ENCODE results near the gene KCNJ1. TPM values are rescaled to one million over a fixed set of nuclear protein-coding genes. Genes with fewer than 3 reads are reported as not detected.

Gene KCNJ1
- polyA plus RNA-seq, 2 donors = 0.07 to 0.10 TPM

GRCh38 chr11:128856241-128856640, 10.9 kb downstream of the KCNJ1 start:
- H3K27me3 ChIP-seq (ENCODE audit: control insufficient read depth in 1 of 2, insufficient read depth in 2 of 2, low read length in 2 of 2) = no peaks in the 10 kb centered on the region
- WGBS, 2 donors = 91 to 92% methylated on average over 6 of the region's 6 CpGs
- H3K9me3 ChIP-seq (ENCODE audit: control insufficient read depth in 2 of 2, insufficient read depth in 1 of 2, low read depth in 1 of 2, low read length in 1 of 2) = no peaks in the 10 kb centered on the region
- no peaks in the 10 kb centered on the region for H3K4me1 ChIP-seq (ENCODE audit: control insufficient read depth in 2 of 2, insufficient read depth in 2 of 2, low read length in 1 of 2)
- no peak overlapping the region for H3K27ac ChIP-seq (ENCODE audit: low read depth in 2 of 2, low read length in 1 of 2)
- no peak overlapping the region for H3K4me3 ChIP-seq (ENCODE audit: low read depth in 1 of 2, low read length in 2 of 2)
- no peaks in the 10 kb centered on the region for H3K36me3 ChIP-seq (ENCODE audit: control insufficient read depth in 2 of 2, insufficient read depth in 2 of 2, low read length in 1 of 2)

- Histone ChIP-seq H3K36me3 (ENCODE audit: control insufficient read depth in 2 of 2, insufficient read depth in 2 of 2, low read length in 1 of 2) (no peaks in the 10 kb centered on the region), H3K9me3 (ENCODE audit: control insufficient read depth in 2 of 2, insufficient read depth in 1 of 2, low read depth in 1 of 2, low read length in 1 of 2) (no peaks in the 10 kb centered on the region), H3K27me3 (ENCODE audit: control insufficient read depth in 1 of 2, insufficient read depth in 2 of 2, low read length in 2 of 2) (no peaks in the 10 kb centered on the region), H3K4me3 (ENCODE audit: low read depth in 1 of 2, low read length in 2 of 2) (no peak overlapping the region), H3K27ac (ENCODE audit: low read depth in 2 of 2, low read length in 1 of 2) (no peak overlapping the region), H3K4me1 (ENCODE audit: control insufficient read depth in 2 of 2, insufficient read depth in 2 of 2, low read length in 1 of 2) (no peaks in the 10 kb centered on the region)
- 60 to 64% methylated on average over 7 of the region's 7 CpGs for WGBS, 2 donors
These were observed 12.3 kb downstream of the KCNJ1 start for GRCh38 chr11:128854841-128855240.

GRCh38 chr11:128853559-128853958, 13.5 kb downstream of the KCNJ1 start:
- Histone ChIP-seq H3K27me3 (ENCODE audit: control insufficient read depth in 1 of 2, insufficient read depth in 2 of 2, low read length in 2 of 2) (no peaks in the 10 kb centered on the region), H3K27ac (ENCODE audit: low read depth in 2 of 2, low read length in 1 of 2) (no peak overlapping the region), H3K9me3 (ENCODE audit: control insufficient read depth in 2 of 2, insufficient read depth in 1 of 2, low read depth in 1 of 2, low read length in 1 of 2) (no peaks in the 10 kb centered on the region), H3K4me3 (ENCODE audit: low read depth in 1 of 2, low read length in 2 of 2) (no peak overlapping the region), H3K36me3 (ENCODE audit: control insufficient read depth in 2 of 2, insufficient read depth in 2 of 2, low read length in 1 of 2) (no peaks in the 10 kb centered on the region), H3K4me1 (ENCODE audit: control insufficient read depth in 2 of 2, insufficient read depth in 2 of 2, low read length in 1 of 2) (no peaks in the 10 kb centered on the region)
- 82 to 87% methylated on average over 6 of the region's 6 CpGs for WGBS, 2 donors

- Histone ChIP-seq H3K27me3 (ENCODE audit: control insufficient read depth in 1 of 2, insufficient read depth in 2 of 2, low read length in 2 of 2) (no peaks in the 10 kb centered on the region), H3K36me3 (ENCODE audit: control insufficient read depth in 2 of 2, insufficient read depth in 2 of 2, low read length in 1 of 2) (no peaks in the 10 kb centered on the region), H3K4me1 (ENCODE audit: control insufficient read depth in 2 of 2, insufficient read depth in 2 of 2, low read length in 1 of 2) (no peaks in the 10 kb centered on the region), H3K4me3 (ENCODE audit: low read depth in 1 of 2, low read length in 2 of 2) (no peak overlapping the region), H3K27ac (ENCODE audit: low read depth in 2 of 2, low read length in 1 of 2) (no peak overlapping the region), H3K9me3 (ENCODE audit: control insufficient read depth in 2 of 2, insufficient read depth in 1 of 2, low read depth in 1 of 2, low read length in 1 of 2) (no peaks in the 10 kb centered on the region)
- 82 to 87% methylated on average over 13 of the region's 13 CpGs for WGBS, 2 donors
These were observed 14.6 kb downstream of the KCNJ1 start for GRCh38 chr11:128852327-128853023.

GRCh38 chr11:128848815-128849455, 18.2 kb downstream of the KCNJ1 start:
- Histone ChIP-seq H3K27ac (ENCODE audit: low read depth in 2 of 2, low read length in 1 of 2) (no peak overlapping the region), H3K9me3 (ENCODE audit: control insufficient read depth in 2 of 2, insufficient read depth in 1 of 2, low read depth in 1 of 2, low read length in 1 of 2) (no peaks in the 10 kb centered on the region), H3K4me1 (ENCODE audit: control insufficient read depth in 2 of 2, insufficient read depth in 2 of 2, low read length in 1 of 2) (no peaks in the 10 kb centered on the region), H3K27me3 (ENCODE audit: control insufficient read depth in 1 of 2, insufficient read depth in 2 of 2, low read length in 2 of 2) (no peaks in the 10 kb centered on the region), H3K36me3 (ENCODE audit: control insufficient read depth in 2 of 2, insufficient read depth in 2 of 2, low read length in 1 of 2) (no peaks in the 10 kb centered on the region), H3K4me3 (ENCODE audit: low read depth in 1 of 2, low read length in 2 of 2) (no peak overlapping the region)
- 43 to 44% methylated on average over 10 of the region's 10 CpGs for WGBS, 2 donors

GRCh38 chr11:128846985-128847384, 20.1 kb downstream of the KCNJ1 start:
- Histone ChIP-seq H3K36me3 (ENCODE audit: control insufficient read depth in 2 of 2, insufficient read depth in 2 of 2, low read length in 1 of 2) (no peaks in the 10 kb centered on the region), H3K4me1 (ENCODE audit: control insufficient read depth in 2 of 2, insufficient read depth in 2 of 2, low read length in 1 of 2) (no peaks in the 10 kb centered on the region), H3K9me3 (ENCODE audit: control insufficient read depth in 2 of 2, insufficient read depth in 1 of 2, low read depth in 1 of 2, low read length in 1 of 2) (no peaks in the 10 kb centered on the region), H3K27me3 (ENCODE audit: control insufficient read depth in 1 of 2, insufficient read depth in 2 of 2, low read length in 2 of 2) (peaks cover 0 to 3% of the 10 kb centered on the region in 2 donors), H3K4me3 (ENCODE audit: low read depth in 1 of 2, low read length in 2 of 2) (no peak overlapping the region), H3K27ac (ENCODE audit: low read depth in 2 of 2, low read length in 1 of 2) (no peak overlapping the region)
- WGBS, 2 donors = 85 to 86% methylated on average over 4 of the region's 4 CpGs

GRCh38 chr11:128845334-128845780, 21.7 kb downstream of the KCNJ1 start:
- H3K9me3 ChIP-seq (ENCODE audit: control insufficient read depth in 2 of 2, insufficient read depth in 1 of 2, low read depth in 1 of 2, low read length in 1 of 2) = no peaks in the 10 kb centered on the region
- no peak overlapping the region for H3K4me3 ChIP-seq (ENCODE audit: low read depth in 1 of 2, low read length in 2 of 2)
- peaks cover 0 to 3% of the 10 kb centered on the region in 2 donors for H3K27me3 ChIP-seq (ENCODE audit: control insufficient read depth in 1 of 2, insufficient read depth in 2 of 2, low read length in 2 of 2)
- WGBS, 2 donors = 74% methylated on average over 2 of the region's 2 CpGs
- no peak overlapping the region for H3K27ac ChIP-seq (ENCODE audit: low read depth in 2 of 2, low read length in 1 of 2)
- no peaks in the 10 kb centered on the region for H3K36me3 ChIP-seq (ENCODE audit: control insufficient read depth in 2 of 2, insufficient read depth in 2 of 2, low read length in 1 of 2)
- no peaks in the 10 kb centered on the region for H3K4me1 ChIP-seq (ENCODE audit: control insufficient read depth in 2 of 2, insufficient read depth in 2 of 2, low read length in 1 of 2)

GRCh38 chr11:128843198-128843785, 23.8 kb downstream of the KCNJ1 start:
- Histone ChIP-seq H3K27me3 (ENCODE audit: control insufficient read depth in 1 of 2, insufficient read depth in 2 of 2, low read length in 2 of 2) (peaks cover 0 to 3% of the 10 kb centered on the region in 2 donors), H3K9me3 (ENCODE audit: control insufficient read depth in 2 of 2, insufficient read depth in 1 of 2, low read depth in 1 of 2, low read length in 1 of 2) (no peaks in the 10 kb centered on the region), H3K27ac (ENCODE audit: low read depth in 2 of 2, low read length in 1 of 2) (no peak overlapping the region), H3K4me1 (ENCODE audit: control insufficient read depth in 2 of 2, insufficient read depth in 2 of 2, low read length in 1 of 2) (no peaks in the 10 kb centered on the region), H3K36me3 (ENCODE audit: control insufficient read depth in 2 of 2, insufficient read depth in 2 of 2, low read length in 1 of 2) (no peaks in the 10 kb centered on the region), H3K4me3 (ENCODE audit: low read depth in 1 of 2, low read length in 2 of 2) (no peak overlapping the region)
- WGBS, 2 donors = 40 to 53% methylated on average over 2 of the region's 2 CpGs

GRCh38 chr11:128841461-128842072, 25.5 kb downstream of the KCNJ1 start:
- 75 to 89% methylated on average over 7 of the region's 7 CpGs for WGBS, 2 donors
- no peaks in the 10 kb centered on the region for H3K4me1 ChIP-seq (ENCODE audit: control insufficient read depth in 2 of 2, insufficient read depth in 2 of 2, low read length in 1 of 2)
- no peak overlapping the region for H3K4me3 ChIP-seq (ENCODE audit: low read depth in 1 of 2, low read length in 2 of 2)

More at GRCh38 chr11:128841461-128842072, 25.5 kb downstream of the KCNJ1 start:
- Histone ChIP-seq H3K27me3 (ENCODE audit: control insufficient read depth in 1 of 2, insufficient read depth in 2 of 2, low read length in 2 of 2) (peaks cover 0 to 3% of the 10 kb centered on the region in 2 donors), H3K27ac (ENCODE audit: low read depth in 2 of 2, low read length in 1 of 2) (no peak overlapping the region), H3K9me3 (ENCODE audit: control insufficient read depth in 2 of 2, insufficient read depth in 1 of 2, low read depth in 1 of 2, low read length in 1 of 2) (no peaks in the 10 kb centered on the region), H3K36me3 (ENCODE audit: control insufficient read depth in 2 of 2, insufficient read depth in 2 of 2, low read length in 1 of 2) (no peaks in the 10 kb centered on the region)

Measured in esophagus (tissue), 2 donors.